HG03342 (cell line): ENCODE results near the gene GARIN5A.

Source experiments
- ATAC-seq: cut with Tn5 transposase; IDR thresholded peaks from one replicate; pipeline ENCODE4 v1.9.1; 2021; ENCODE audit warnings: mild to moderate bottlenecking, moderate library complexity; ENCODE audit not compliant: unreplicated experiment

GARIN5A gene

GRCh38 chr19:50418176-50419021 lies 58.2 kb downstream of the GARIN5A start, which contains the start of gene SPIB:
Gene SPIB, plus strand, starts transcription at chr19:50418938. Its CDS starts 25 bp downstream, at chr19:50418963.
- no peak for ATAC-seq

GRCh38 chr19:50417111-50418081 lies 59.3 kb downstream of the GARIN5A start:
- ATAC-seq, result no peak
